ENCODE measurements around the gene MIGA1. TPM values are rescaled to one million over a fixed set of nuclear protein-coding genes. Genes with fewer than 3 reads are reported as not detected.
"Not testable (repeated sequence)": the region's sequence is repeated elsewhere in the genome, so short reads cannot be mapped to it uniquely, and the experiment has no call there.

Gene MIGA1
- total and polyA plus RNA-seq, 2 of the 4 experiments (the other 2 are of a cell fraction) = 5.7 to 16.3 TPM

- H3K9ac ChIP-seq (ENCODE audit: low read depth, low read length); H4K91ac ChIP-seq (ENCODE audit: insufficient read depth, low read depth, low read length); dilution Hi-C loops (cut with HindIII; ENCODE audit: low sequenced_read_pairs, unreplicated experiment); H3K4ac ChIP-seq (ENCODE audit: low read depth, low read length); H4K5ac ChIP-seq (ENCODE audit: low read depth, low read length); H2AK5ac ChIP-seq (ENCODE audit: low read depth, low read length); BruUV-seq (replicated peaks); H3K14ac ChIP-seq (replicated peaks; ENCODE audit: low read depth, low read length); H3K9me3 ChIP-seq (ENCODE audit: control insufficient read depth, insufficient read depth, low read length); H3K4me2 ChIP-seq (ENCODE audit: low read depth, low read length); POLR2A ChIA-PET (ENCODE audit: unreplicated experiment); H3K4me1 ChIP-seq (ENCODE audit: control insufficient read depth, insufficient read depth, low read length); H2AFZ ChIP-seq (replicated peaks; ENCODE audit: low read length, poor library complexity); H2BK120ac ChIP-seq (ENCODE audit: low read depth, low read length); H3K27me3 ChIP-seq (ENCODE audit: control insufficient read depth, insufficient read depth, low read length); in situ Hi-C loops (cut with MboI; ENCODE audit: low sequenced_read_pairs); H4K8ac ChIP-seq (ENCODE audit: low read depth in 2 of 2, low read length in 2 of 2); H2BK5ac ChIP-seq (ENCODE audit: low read depth, low read length, poor library complexity, severe bottlenecking); H3K23ac ChIP-seq (ENCODE audit: low read depth, low read length); H2AK9ac ChIP-seq (replicated peaks; ENCODE audit: low read depth, low read length, poor library complexity); H3K27ac ChIP-seq (ENCODE audit: insufficient read depth, low read length); H3K9me1 ChIP-seq (ENCODE audit: insufficient read depth, low read length); H2BK15ac ChIP-seq (ENCODE audit: low read depth, low read length); intact Hi-C loops (cut with micrococcal nuclease); H3K36me3 ChIP-seq (ENCODE audit: control insufficient read depth, insufficient read depth, low read length); H3K4me3 ChIP-seq (ENCODE audit: insufficient read depth, low read depth, low read length); H3K18ac ChIP-seq (ENCODE audit: low read depth, low read length); H3K56ac ChIP-seq (ENCODE audit: extremely low read depth, insufficient read depth, low read length); H2BK20ac ChIP-seq (ENCODE audit: low read depth, low read length): not testable (repeated sequence)
- DNase-seq (peak; percentile 44), ATAC-seq (ENCODE audit: low read depth) (peak; percentile 82)
- peaks cover 16 to 57% of the 10 kb centered on the region in 2 experiments for H3K79me1 ChIP-seq (ENCODE audit: low read depth in 1 of 2, low read length in 2 of 2)
- no CpG with 5 or more reads among the region's 4 CpGs for WGBS, 2 experiments (ENCODE audit: extremely low coverage in 2 of 2, insufficient read length in 1 of 2)
- H4K20me1 ChIP-seq (ENCODE audit: insufficient read depth, low read length) = peaks cover 34% of the 10 kb centered on the region
- CTCF ChIA-PET = interaction anchor here (1.3 kb wide), 1 partner anchor 8 kb away, joined by 4 read pairs; no protein-coding TSS in a partner anchor
Observed at GRCh38 chr1:77749489-77749888, 30.0 kb upstream of the MIGA1 start.

Measured in IMR-90 (cell line).